LNCAP (cell line): ENCODE data around the gene KDM1A.

Experiments
- CTCF ChIP-seq: fragments of 450-650 bp; IDR thresholded peaks from 2 replicates; pipeline ENCODE4 v1.5.1; 2017; ENCODE audit warnings: mild to moderate bottlenecking

KDM1A gene

GRCh38 chr1:23018661-23019093, 591 bp upstream of the KDM1A start:
- TF ChIP-seq CTCF: no peak

- TF ChIP-seq CTCF: no peak
Measured at GRCh38 chr1:23019863-23020625, 776 bp downstream of the KDM1A start.

- TF ChIP-seq CTCF: no peak
Measured at GRCh38 chr1:23020706-23021405, 1.6 kb downstream of the KDM1A start.

GRCh38 chr1:23021834-23022233, 2.6 kb downstream of the KDM1A start:
- TF ChIP-seq CTCF: no peak

- TF ChIP-seq CTCF: no peak
Measured at GRCh38 chr1:23023174-23023845, 4.0 kb downstream of the KDM1A start.

GRCh38 chr1:23026568-23026967, 7.3 kb downstream of the KDM1A start:
- TF ChIP-seq CTCF: no peak

GRCh38 chr1:23027352-23027907, 8.2 kb downstream of the KDM1A start:
- TF ChIP-seq CTCF: no peak
